Epithelial cell of proximal tubule (primary cell): Measurements from ENCODE around the gene PTP4A2. TPM values are rescaled to one million over a fixed set of nuclear protein-coding genes. Genes with fewer than 3 reads are reported as not detected.
"Not testable (repeated sequence)": the region's sequence is repeated elsewhere in the genome, so short reads cannot be mapped to it uniquely, and the experiment has no call there.

ENCODE experiments used
- DNase-seq: peaks from one replicate; pipeline ENCODE4 v3.0.0-alpha.2; 2011; ENCODE audit warnings: low read depth
- H3K4me3 ChIP-seq: 2 replicates; pipeline ENCODE4 v1.5.1; 2011; ENCODE audit warnings: low read depth, mild to moderate bottlenecking, low read length
- total RNA-seq: library from RNA; depleted of rRNA; stranded (reverse); fragments of >200 nt; gene quantifications from 2 replicates; pipeline ENCODE4 v1.2.3, GENCODE V29; 2015
- TF ChIP-seq, protein P1 (sequence below): conservative IDR thresholded peaks from 2 replicates; pipeline ENCODE4 v1.5.1; 2012; ENCODE audit warnings: low read depth, mild to moderate bottlenecking, low read length

The PTP4A2 gene
- total RNA-seq, 1 donor from 2014 or later = 160 TPM

DNA sequence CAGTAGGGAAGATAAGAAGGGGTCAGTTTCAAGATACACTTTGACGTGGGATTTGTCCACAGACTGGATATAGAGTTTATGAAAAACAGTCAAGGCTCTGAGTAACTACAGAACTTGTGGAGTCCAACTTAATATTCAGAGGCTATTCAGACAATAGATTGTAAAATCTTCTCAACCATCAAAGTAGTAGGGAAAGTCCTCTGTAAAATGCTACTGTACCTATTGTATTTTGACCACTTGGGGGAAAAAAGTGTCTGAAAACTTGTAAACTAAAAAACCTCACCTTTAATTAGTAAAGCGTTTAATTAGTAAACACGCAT lies 10.5 kb downstream of the PTP4A2 start:
- DNase-seq = no peak
- TF ChIP-seq, protein P1, sequence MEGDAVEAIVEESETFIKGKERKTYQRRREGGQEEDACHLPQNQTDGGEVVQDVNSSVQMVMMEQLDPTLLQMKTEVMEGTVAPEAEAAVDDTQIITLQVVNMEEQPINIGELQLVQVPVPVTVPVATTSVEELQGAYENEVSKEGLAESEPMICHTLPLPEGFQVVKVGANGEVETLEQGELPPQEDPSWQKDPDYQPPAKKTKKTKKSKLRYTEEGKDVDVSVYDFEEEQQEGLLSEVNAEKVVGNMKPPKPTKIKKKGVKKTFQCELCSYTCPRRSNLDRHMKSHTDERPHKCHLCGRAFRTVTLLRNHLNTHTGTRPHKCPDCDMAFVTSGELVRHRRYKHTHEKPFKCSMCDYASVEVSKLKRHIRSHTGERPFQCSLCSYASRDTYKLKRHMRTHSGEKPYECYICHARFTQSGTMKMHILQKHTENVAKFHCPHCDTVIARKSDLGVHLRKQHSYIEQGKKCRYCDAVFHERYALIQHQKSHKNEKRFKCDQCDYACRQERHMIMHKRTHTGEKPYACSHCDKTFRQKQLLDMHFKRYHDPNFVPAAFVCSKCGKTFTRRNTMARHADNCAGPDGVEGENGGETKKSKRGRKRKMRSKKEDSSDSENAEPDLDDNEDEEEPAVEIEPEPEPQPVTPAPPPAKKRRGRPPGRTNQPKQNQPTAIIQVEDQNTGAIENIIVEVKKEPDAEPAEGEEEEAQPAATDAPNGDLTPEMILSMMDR = no peak

DNA sequence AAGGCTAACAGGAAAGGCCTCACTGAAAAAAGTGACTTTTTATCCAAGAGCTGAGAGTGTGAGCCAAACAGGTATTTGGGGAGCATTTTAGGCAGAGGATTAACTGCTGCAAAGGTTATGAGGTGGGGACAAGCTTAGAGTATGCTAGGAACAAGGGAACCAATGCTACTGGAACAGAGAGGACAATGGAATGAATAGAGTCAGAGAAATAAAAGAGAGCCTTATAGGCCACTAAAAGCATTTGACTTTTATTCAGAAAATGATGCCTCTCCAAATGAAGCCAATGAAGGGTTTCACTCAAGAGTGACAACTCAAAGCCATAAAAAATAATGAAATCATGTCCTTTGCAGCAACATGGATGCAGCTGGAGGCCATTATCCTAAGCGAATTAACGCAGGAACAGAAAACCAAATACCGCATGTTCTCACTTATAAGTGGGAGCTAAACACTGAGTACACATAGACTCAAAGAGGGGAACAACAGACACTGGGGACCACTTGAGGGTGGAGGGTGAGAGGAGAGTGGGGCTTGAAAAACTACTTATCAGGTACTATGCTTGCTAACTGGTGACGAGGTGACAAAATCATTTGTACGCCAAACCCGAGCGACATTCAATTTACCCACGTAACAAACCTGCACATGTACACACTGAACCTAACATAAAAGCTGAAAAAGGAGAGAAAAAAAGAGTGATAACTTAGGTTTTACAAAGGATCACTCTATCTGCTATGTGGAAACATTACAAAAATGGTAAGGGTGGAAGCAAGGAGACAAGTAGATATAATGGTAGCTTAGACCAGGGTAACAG lies 11.1 kb downstream of the PTP4A2 start:
- TF ChIP-seq, protein P1 = no peak
- no peak overlapping the region for H3K4me3 ChIP-seq
- no peak for DNase-seq

More for the DNA sequence above, 10.5 kb downstream of the PTP4A2 start:
- no peak overlapping the region for H3K4me3 ChIP-seq

DNA sequence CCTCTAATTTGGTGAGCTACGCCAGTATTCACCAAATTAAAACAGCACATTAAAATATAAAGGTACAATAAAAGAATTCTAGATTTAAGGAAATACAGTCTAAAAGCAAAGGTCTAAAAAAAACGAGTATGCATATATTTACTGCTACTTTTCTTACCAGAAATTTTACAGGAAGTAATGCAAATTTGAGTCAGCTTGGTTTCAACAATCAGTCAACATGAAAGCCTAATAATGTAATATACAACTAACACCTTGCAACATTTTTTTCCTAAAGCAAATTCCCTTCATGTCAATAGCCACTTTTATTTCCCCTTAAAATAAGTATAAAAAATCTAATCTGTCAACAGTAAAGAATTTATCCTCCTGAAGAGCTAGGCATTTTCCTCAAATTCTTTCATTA lies 11.9 kb downstream of the PTP4A2 start:
- no peak overlapping the region for H3K4me3 ChIP-seq
- no peak for DNase-seq
- TF ChIP-seq, protein P1 = no peak

- DNase-seq, H3K4me3 ChIP-seq: not testable (repeated sequence)
Measured at GRCh38 chr1:31925824-31926223, 12.3 kb downstream of the PTP4A2 start.

- TF ChIP-seq, protein P1 = no peak
Measured at GRCh38 chr1:31924839-31925238, 13.3 kb downstream of the PTP4A2 start.

DNA sequence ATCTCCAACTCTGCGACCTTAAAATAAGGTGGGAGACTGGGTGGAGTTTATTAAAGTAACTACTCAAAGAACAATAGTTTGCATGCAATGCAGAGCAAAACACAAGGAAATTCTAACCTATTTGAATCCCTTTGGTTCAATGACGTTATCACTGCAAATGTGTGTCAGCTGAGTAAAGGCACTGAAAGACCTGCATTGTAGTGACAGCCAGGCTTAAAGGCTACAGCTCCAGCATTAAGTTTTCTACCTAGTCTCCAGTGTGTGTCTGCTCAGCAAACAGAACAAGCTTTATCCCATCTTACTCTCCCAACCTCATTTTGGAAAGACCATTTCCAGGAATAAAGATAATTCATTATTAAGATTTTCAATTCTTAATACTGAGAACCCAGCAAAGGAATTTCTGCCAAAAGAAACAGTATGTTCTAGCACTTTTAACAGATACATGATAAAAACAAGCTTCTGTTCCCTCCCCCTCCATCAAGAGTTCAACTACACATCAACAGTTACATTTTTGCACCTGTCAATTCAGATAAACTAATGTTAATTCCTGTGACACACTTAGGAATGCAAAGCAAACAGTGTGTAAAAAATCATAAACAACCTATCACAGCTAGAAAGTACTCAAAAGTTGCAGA lies 14.2 kb downstream of the PTP4A2 start:
- H3K4me3 ChIP-seq = no peak overlapping the region
- TF ChIP-seq, protein P1 = no peak
- no peak for DNase-seq

More at GRCh38 chr1:31924839-31925238, 13.3 kb downstream of the PTP4A2 start:
- DNase-seq = no peak
- H3K4me3 ChIP-seq = no peak overlapping the region

DNA sequence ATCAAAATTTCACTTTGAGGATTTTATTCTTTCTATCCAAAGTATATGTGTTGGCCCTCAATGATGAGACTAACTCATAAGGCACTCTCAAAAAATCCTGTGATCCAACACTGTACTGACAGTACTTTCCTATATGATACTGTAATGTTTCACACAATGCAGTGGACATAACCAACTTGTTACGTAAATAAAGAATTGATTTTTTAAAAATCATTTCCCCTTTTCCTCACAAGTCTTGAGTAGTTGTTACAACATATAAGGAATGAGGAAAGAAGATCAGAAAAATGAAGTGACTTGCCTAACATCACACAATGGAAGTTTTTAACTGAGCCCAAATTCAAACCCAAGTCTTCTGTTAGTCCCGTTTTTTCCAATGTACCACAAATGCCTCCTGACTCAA lies 17.2 kb downstream of the PTP4A2 start:
- TF ChIP-seq, protein P1 = no peak
- H3K4me3 ChIP-seq = no peak overlapping the region
- no peak for DNase-seq
